Endothelial cell of umbilical vein (primary cell): ENCODE data around the gene LTB4R.

Experiments used
- EZH2 ChIP-seq: IDR thresholded peaks from 2 replicates; pipeline ENCODE4 v1.6.1; 2012; ENCODE audit warnings: borderline replicate concordance, low read depth, mild to moderate bottlenecking, moderate library complexity, low read length, inconsistent platforms; ENCODE audit not compliant: severe bottlenecking
- FOS ChIP-seq: IDR thresholded peaks from 2 replicates; pipeline ENCODE4 v1.6.1; 2011; ENCODE audit warnings: mild to moderate bottlenecking, low read length, moderate library complexity, borderline replicate concordance; ENCODE audit not compliant: insufficient read depth
- MYC ChIP-seq: IDR thresholded peaks from one replicate; pipeline ENCODE4 v1.6.1; 2011; ENCODE audit warnings: mild to moderate bottlenecking, low read depth, low read length
- POLR2A ChIP-seq: IDR thresholded peaks from 2 replicates; pipeline ENCODE4 v1.6.1; 2012; ENCODE audit warnings: low read depth, mild to moderate bottlenecking, control low read depth, low read length
- POLR2AphosphoS5 ChIP-seq: IDR thresholded peaks from 2 replicates; pipeline ENCODE4 v1.6.1; 2012; ENCODE audit warnings: low read depth, mild to moderate bottlenecking, control low read depth, low read length, moderate library complexity; ENCODE audit not compliant: insufficient read depth
- TF ChIP-seq, protein P1 (sequence below), 2 donors: IDR thresholded peaks; 1 replicate in 1 of 2; 2 replicates in 1 of 2; pipeline ENCODE4 v1.5.1; 2011; ENCODE audit warnings: low read length in 2 of 2, mild to moderate bottlenecking in 2 of 2, moderate library complexity in 2 of 2, control low read depth in 1 of 2, inconsistent platforms in 1 of 2, low read depth in 1 of 2; ENCODE audit not compliant: insufficient read depth in 1 of 2; ENCODE audit errors: extremely low read depth in 1 of 2
- TF ChIP-seq, protein P2 (sequence below): IDR thresholded peaks from 2 replicates; pipeline ENCODE4 v1.6.1; 2011; ENCODE audit not compliant: insufficient read depth, insufficient read length

DNA sequence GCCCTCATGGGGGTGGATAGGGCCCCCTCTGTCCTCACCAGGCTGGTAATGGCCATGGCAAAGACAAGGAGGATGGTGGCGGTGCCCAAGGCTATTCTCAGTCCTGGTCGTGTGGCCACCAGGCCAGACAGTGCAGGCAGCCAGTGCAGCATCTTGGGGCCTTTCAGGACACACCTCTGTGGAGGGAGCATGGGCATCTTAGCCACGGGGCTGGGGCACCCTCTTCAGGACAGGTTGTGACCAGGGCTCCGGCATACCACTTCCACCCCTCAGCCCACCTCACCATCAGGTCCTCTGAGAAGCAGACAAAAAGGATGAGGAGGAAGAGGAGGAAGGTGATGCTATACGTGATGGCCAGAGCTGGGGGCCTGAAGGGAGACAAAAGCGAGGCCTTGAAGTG is 12.7 kb downstream of the LTB4R start:
- TF ChIP-seq, protein P1, sequence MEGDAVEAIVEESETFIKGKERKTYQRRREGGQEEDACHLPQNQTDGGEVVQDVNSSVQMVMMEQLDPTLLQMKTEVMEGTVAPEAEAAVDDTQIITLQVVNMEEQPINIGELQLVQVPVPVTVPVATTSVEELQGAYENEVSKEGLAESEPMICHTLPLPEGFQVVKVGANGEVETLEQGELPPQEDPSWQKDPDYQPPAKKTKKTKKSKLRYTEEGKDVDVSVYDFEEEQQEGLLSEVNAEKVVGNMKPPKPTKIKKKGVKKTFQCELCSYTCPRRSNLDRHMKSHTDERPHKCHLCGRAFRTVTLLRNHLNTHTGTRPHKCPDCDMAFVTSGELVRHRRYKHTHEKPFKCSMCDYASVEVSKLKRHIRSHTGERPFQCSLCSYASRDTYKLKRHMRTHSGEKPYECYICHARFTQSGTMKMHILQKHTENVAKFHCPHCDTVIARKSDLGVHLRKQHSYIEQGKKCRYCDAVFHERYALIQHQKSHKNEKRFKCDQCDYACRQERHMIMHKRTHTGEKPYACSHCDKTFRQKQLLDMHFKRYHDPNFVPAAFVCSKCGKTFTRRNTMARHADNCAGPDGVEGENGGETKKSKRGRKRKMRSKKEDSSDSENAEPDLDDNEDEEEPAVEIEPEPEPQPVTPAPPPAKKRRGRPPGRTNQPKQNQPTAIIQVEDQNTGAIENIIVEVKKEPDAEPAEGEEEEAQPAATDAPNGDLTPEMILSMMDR (IDR thresholded peaks at IDR 0.05; ENCODE audit: extremely low read depth in 1 of 2, insufficient read depth in 1 of 2, low read depth in 1 of 2, low read length in 2 of 2) = no peak
- TF ChIP-seq POLR2A (no peak), EZH2 (no peak), POLR2AphosphoS5 (no peak), FOS (no peak), MYC (no peak)
- TF ChIP-seq, protein P2, sequence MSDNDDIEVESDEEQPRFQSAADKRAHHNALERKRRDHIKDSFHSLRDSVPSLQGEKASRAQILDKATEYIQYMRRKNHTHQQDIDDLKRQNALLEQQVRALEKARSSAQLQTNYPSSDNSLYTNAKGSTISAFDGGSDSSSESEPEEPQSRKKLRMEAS = no peak
